ENCODE data around the gene VSIR. TPM values are rescaled to one million over a fixed set of nuclear protein-coding genes. Genes with fewer than 3 reads are reported as not detected.

VSIR gene
- total RNA-seq, 1 donor from 2014 or later: 8.1 TPM

DNA sequence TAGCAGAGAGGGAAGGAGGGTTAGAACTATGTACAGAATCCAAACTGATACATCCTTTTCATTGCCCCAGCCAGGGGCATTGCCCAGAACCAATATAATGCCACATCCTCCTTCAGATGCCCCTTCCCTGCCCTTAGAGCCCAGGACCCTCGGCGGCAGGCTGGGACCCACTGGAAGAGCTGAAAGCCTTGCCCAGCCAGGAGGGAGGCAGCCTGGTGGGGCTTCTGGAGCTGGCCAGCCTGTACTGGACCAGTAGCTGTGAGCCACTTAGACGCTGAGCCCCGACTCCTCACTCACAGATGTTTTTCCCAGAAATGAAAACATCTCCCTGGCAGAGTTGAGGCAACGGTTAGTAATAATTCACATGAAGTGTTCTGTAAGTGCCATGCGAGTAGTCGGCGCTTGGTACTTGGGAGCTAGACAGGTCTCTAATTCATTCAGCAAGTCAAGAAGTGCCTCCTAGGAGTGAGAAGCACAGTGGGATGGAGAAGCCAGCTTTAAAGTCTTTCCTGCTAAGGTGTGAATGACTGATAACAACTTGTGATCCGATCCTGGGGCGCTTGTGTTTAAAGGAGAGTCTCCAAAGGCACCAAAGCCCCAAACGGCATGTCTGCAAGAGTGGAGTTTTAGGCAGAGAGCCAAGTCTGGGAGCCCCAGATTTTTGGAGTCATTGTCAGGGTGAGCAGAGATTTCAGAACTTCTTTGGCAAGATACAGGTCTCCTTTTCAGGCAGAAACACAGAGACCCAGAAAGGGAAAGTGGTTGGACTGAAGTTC, 9.8 kb downstream of the VSIR start:
- no peak for DNase-seq

DNA sequence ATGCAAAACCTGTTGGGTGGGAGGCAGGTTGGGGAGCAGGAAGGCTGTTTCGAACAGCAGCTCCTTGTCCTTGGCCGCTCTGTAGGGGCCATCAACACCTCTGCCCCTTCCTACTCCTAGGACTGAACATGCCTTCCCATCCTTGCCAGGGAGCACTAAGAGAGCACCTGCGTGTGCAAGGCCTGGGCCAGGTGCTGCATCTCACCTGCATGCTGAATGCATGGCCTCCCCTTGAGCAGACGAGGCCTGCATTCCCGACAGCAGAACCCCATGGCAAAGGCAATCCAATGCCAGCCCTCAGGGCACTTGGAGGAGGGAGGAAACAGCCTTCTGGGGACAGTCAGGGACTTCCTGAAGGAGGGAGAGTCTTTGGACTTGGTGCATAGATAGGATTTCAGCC, 11.0 kb downstream of the VSIR start:
- no peak for DNase-seq

DNA sequence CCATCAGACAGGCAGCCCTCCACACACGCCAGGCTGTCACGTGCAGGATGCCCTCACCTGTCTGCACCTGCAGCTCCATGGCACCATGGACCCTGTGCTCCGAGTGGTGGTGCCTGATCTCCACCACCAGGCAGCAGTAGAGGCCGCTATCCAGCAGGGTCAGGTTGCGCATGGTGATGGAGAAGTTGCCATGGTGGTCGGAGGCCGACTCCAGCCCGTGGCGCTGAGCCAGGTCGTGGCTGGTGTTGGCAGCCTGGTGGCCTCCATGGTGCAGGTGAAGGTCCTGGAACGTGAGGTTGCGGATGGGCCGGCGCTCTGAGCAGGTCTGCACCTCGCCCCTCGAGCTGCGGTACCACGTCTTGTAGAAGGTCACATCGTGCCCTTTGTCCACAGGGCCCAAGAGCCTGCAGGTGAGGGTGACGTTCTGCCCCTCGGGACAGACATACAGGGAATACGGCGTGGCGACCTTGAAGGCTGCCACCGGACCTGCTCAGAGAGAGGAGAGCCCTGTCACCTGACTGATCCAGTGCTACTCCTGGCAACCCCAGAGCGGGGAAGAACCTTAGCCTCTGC, 11.7 kb downstream of the VSIR start:
- no peak for DNase-seq

DNA sequence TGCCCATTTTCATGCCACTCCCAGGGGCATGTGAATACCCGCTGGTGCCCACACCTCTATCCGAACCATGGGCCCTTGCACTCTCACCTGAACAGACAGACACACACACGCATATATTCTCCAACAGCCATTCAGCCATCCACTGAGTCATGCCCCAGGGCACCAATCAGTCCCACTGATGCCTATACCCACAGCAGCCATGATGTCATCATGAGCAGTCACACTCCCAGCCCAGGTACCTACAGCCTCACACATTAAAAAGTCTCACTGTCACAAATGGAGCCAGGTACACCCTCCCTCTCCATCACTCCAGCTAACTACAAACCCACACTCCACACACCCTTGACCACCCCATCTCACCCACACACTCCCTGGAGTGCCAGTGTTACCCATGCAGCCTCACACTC, 12.2 kb downstream of the VSIR start:
- no peak for DNase-seq

DNA sequence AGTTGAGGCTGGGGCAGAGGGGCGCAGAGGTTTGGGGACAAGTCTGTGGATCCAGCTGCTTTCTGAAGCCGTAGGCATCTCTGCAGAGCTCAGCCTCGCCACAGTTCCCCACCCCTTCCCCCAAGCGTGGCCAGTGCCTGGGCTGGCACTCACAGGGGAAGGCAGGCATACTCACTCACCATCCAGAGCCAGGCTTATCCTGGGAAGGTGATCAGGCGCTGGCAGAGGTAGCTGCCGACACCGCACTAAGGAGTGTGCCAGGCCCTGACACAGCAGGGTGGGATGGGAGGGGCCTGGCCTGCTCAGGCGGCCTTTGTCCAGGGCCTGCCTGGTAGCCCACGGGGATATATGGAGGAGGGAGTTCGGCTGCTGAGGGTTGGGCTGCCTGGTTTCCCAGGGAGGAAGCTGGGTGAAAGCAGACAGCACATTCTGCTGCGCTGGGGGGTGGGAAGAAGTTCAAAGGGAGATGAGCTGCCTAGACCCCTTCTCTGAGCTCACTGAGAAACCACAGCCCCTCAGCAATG, 15.9 kb downstream of the VSIR start:
- DNase-seq: no peak

DNA sequence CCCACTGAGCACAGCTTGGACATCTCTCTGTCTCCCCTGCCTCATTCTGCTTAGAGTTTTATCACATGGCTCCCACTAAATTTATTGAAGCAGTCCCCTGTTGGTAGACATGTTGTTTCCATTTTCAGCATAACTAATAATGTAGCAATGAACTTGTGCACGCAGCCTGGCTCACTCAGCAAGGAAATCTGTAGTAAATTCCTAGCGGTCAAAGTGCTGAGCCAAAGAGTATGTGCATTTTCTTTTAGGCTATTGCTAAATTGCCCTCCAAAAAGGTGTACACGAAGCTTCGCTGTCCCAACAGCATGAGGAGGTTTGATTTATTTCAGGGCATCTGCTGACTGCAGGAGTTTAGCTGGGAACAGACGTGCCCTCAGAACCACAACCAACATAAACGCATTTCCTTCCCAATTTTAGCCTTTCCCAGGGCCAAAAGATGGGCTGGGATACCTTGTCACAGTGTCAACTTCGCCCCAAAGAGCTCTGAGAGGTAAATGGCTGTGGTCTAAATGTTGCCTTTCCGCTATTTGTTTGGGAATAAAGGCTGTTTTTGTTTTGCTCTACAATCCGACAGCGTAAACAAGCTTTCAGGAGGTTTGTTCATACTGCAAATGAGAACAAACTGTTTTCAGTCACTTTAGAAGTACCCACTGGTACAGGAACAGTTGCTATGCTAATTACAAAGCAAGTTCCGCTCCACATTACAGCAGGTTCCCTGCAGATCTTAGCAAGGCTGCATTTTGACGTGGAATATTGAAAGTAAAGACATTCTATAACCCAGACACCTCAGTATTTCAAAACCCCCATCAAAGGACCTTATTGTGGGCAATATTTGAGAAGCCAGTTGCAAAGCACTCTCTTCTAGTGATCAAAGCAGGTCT, 16.8 kb downstream of the VSIR start:
- no peak for DNase-seq

DNA sequence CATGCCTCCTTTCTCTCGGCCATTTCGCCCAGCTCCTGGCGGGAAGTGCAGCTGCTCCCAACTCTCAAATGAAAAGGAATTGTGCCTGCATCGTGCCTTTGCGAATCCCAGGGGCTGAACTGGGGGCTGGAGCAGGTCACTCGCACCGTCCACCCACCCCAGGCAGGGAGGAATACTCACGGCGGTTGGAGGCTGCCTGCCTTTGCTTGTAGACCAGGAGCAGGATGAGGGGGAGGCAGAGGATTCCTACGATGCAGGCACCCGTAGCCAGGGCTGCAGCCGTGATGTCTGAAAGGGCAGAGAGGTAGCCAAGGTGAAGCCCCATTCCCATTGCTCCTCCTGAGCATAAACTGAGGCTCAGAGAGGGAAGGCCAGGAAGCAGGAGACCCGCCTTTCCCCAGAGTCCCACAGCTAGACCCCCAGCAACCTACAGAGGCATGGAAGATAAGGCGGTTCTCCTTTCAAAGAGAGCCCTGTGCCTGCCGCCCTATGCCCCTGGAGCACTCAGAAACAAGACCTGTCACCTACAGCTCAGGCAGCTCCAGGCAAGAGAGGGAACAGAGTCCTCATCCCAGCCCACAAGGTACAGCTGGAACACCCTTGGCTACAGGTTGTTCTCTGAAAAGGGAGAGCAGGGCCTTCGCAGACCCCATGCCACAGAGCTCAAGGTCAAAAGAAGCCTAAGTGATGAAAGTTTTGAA, 18.0 kb downstream of the VSIR start:
- DNase-seq: no peak

DNA sequence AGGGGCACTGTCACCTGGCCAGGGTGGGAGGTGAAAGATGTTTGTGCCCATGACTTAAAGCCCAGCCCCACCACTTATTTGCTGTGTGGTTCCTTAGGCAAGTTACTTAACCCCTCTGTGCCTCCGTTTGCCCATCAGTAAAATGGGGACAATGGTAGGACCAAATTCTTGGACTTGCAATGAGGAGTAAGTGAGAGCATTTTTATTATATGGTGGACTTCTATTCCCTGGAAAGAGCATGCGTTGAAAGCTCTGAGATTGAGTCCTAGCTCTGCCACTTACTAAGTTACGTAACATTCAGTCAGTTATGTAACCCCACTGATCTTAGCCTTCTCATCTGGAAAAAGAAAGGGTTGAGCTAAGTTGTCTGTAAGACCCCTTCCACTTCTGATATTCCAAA, 18.8 kb downstream of the VSIR start:
- DNase-seq: no peak

DNA sequence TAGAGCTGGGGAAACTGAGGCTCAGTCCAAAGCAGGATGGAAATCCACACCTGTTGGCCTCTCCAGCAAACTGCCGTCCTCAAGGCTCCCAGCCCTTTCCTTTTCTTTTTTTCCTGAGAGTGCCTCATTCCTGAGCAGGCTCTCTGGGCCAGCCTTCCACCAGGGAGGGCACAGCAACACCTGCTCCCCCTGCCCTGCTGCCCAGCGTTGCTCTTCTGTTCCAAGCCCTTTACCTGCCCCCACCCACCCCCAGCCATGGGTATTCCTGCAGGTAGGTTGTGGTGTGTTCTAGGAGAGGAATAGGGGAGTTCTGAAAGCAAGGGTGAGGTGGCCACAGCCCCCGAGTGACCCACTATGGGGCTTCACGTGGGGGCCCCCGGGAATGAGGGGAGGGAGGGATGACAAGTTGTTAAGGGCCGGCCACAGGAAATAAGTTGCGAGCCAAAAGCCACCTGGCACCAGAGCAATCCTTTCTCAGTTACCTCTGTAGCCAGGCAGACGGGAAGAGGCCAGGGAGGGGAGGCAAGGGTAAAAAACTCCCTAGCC, 19.3 kb downstream of the VSIR start:
- DNase-seq: no peak

DNA sequence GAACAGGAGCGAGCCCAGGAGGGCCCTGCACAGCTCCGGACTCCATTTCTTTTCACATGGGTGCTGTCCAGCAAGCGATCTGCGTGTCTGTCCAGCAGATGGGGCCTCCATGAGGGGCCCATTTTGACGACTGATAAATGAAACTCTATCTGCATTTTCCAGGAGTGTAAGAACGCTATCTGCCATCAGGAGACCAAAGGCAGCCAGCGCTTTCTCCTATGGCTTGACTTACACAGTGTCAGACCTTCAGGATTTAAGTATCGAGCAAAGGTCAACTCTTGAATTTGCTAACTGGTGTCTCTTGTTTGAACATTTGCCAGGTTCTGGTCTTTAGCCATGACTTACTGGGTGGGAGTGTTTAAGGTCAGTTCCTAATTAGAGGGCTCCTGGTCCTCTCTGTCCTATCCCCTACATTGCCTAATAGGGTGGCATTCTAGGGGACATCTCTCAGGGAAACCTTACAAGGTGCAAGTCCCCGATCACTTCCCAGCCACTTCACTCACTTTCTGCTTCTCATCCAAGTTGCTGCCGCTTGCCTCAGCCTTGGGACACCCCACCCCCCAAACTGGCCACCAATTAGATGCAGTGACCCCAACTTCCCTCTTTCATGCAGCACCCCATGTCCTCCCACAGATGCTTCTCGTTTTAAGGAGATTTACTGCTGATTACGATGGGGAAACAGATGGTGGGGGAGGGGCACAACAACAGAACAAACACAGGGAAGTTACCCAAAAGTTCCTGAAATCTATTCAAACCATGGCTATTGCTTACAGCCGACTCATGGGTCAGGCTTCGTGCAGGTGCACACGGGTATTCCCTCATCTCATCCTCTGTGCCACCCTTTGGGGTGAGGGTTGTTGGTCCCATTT, 20.0 kb downstream of the VSIR start:
- no peak for DNase-seq

DNA sequence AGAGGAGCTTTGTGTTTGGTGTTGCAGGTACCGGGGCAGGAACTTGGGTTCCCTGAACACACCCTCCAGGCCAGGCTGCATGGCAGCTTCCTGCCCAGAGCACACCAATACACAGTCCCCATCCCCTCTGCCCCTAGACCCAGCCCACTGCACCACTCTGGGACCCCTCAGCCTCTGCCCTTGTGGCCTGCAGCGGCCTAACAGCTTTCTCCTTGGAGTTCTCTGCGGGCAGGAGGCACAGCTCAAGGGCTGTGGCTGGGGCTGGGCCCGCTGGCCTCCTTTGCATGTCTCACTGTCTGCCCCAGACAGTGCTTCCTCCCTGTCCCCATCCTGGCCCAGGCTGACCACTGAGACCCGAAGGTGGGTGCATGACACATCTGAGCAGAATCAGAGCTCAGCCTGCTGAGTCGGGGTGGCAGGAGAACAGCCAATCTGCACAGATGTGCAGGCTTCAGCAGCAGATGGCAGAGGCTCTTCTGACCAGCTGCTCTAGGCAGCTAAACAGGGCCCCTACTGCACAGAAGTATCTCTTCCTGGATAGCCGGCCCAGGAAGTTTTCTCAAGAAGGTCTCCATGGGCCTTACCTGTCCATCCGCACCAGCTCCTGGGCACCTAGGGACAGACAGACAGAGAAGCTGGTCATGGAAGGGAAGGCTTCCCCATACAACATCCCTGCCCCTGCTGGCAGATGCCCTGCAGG, 20.8 kb downstream of the VSIR start:
- DNase-seq: no peak

DNA sequence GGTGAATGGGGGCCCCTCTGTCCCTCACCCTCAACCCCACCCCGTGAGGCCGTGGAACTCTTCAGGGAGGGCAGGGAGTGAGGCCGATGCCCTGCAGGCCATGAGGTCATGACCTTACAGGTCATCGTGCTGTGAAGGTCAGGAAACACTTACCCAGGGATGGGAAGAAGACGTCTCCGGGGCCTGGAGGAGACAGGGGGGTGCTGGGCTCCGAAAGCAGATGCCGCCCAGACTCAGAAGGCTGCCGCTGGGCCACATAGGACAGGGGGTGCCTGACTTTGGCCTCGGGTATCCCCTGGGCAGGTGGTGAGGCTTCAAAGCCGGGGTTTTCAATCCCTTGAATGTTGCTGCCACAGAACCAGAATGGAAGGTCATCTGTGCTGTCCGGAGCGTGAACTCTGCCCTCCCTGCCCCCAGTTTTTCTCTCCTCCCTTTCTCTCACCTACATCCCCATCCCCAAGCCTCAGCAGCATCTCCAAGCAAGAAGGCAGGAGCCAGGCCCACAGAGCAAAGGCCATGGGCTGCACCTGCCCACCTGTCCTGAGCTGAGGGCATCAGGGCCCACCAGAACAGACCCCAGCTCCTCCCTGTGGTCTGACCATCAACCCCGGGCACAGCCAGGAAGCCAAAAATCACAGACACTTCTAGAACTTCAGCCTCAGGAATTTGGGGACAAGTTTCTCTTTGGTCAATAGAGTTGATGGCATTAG, 21.6 kb downstream of the VSIR start:
- DNase-seq: no peak

DNA sequence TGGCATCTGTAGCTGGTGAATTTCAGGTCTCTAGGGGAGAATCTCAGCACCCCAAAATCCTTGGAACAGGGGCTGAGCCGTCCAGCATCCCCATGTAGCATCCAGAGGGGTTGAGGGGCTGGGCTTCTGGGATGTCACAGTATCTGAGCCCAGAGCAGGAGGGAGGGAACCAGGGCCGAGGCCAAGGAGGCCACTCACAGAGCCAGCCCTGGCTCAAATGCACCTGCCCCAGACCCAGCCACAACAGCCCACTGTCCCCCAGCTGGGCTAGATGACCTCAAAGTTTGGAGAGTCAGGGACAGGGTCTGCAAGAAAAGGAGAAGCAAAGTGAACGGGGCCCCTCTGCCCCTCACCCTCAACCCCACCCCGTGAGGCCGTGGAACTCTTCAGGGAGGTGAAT, 22.3 kb downstream of the VSIR start:
- DNase-seq: no peak

DNA sequence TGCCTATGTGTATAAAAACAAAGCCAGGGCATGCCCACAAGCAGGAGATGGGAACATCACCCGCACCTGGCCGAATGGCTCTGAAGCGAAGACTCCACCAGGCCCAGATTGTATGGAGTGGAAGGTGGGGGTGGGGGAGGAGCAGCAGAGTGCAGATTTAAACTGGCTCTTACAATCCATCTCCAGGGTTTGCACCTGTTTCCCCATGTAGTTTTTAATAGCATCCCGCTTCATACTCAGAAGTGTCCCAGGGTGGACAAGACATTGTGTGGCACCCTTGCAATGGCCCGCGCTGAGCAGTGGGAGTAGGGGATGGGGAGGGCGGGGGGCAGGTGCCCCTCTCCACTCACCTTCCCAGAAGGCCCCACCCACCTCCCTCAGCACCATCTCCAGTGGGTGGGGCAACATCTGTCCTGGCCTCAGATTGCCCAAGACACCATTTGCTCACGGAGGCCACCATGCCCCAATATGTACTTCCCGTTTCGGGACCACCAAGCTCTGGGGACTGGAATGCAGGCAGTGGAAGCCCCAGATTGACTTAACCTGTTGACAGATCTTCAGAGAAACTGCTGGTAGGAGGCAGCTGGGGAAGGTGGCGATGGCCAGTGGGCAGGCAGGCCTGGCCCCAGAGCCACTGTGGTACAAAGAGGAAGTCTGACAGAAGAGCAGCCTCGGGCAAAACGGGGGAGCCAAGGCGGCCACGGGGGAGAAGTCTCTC, 23.0 kb downstream of the VSIR start:
- DNase-seq: no peak

DNA sequence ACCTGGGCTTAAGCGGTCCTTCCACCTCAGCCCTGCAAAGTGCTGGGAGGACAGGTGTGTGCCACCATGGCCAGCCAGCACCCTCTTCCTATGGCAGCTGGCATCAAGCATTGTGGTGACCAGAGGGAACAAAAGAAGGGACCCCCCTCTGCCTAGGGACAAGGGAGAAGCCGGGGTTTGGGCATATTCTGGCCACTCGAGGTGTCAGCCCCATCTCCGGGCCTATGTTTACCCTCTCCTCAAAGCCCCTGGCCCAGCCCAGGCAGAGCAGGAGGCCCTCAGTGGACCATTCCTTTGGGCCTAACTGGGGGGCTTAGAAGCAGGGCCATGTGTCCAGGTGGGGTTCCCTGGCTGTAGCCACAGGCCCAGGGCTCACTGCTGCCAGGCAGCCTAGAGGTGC, 23.9 kb downstream of the VSIR start:
- no peak for DNase-seq

DNA sequence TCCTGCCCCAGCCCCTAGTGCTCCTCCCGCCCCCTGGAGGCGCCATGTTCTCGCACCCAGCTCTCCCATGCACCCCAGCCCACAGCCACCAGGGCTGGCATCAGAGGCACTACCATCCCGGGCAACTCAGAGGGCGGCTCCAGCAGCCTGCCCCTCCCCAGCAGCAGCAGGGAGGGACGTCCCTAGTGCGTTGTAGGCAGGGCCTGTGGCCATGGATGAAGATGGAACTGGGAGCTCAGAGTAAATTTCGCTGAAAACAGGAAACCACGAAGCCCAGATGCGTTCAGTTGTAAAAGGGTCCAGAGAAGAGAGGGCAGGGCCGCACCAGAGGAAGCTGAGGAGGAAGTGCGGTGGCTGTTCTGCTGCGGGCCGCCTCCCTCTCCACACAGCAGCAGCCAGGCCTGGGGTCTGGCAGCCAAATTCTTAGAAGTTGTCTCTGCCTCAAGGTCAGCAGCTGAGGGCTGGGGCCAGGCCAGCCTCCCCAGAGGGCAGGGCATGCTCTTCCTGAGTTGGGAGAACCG, 24.6 kb downstream of the VSIR start:
- no peak for DNase-seq

DNA sequence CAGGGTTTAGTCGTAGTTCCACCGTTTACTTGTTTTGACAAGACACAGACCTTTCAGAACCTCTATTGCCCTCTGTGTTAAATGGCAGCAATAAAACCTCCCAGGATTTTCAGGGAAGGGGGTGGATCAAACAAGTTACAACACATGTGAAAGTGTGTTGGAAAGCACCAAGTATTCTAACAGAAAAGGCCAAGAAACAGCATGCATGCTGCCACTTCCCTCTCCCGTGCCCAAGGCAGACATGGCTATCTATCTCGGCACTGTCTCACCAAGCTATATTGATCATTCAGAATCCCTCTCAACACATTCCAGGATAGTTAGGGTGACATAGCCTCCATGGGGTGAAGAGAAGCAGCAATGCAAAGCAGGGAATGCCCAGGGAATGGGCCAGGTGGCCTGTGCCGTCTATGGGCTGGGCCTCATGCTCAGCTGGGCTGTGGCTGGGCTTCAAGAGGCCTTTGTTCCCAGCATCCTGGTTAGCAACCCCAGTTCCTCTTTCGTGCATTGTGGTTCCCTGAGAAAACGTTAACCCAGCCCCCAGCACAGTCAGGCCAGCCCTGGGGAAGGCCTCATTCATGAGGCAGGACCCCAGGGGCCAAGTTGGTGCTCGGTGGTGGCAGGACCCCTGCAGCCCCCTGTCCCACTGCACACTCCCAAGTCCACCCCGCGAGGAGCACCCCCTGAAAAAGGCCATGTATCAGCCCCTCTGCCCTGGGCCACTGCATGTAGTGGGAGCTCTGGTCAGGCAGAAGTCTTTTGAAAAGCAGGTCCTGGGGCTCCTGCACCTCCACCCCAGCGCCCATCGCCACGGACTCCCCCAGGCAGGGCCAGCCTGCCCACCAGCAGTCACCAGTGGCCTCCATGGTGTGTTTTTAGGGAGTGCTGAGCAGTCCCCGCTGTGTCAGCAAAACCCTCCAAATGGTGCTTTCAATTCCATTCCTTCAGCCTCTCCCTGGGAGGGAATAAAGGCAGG, 25.5 kb downstream of the VSIR start:
- no peak for DNase-seq

Data from occipital lobe (tissue), 2 donors.